ENCODE data around the gene DPM3.

GRCh38 chr1:155116113-155116764 is 24.1 kb downstream of the DPM3 start:
- TF ChIP-seq POLR2A (IDR thresholded peaks at IDR 0.05; ENCODE audit: low read depth): no peak
- TF ChIP-seq POLR2AphosphoS5 (IDR thresholded peaks at IDR 0.05): no peak
- TF ChIP-seq CTCF (IDR thresholded peaks at IDR 0.05): no peak

Measured in esophagus muscularis mucosa (tissue), 3 donors.